IPS DF 6.9 (cell line): ENCODE data around the gene GPR83.
A peak's percentile ranks its signal among the peaks of the same experiment; 100 is the strongest.
"Not testable (repeated sequence)": the region's sequence is repeated elsewhere in the genome, so short reads cannot be mapped to it uniquely, and the experiment has no call there.

Source experiments
- DNase-seq: peaks from one replicate; pipeline ENCODE4 v3.0.0-alpha.2; 2013; ENCODE audit warnings: low read depth, low spot score
- H3K27ac ChIP-seq: one replicate; pipeline ENCODE4 v1.5.1; 2013; ENCODE audit warnings: low read length, control low read depth
- H3K27me3 ChIP-seq: 2 replicates; pipeline ENCODE4 v1.6.1; 2013; ENCODE audit warnings: mild to moderate bottlenecking, low read length; ENCODE audit not compliant: control insufficient read depth, insufficient read depth
- H3K36me3 ChIP-seq: 2 replicates; pipeline ENCODE4 v1.6.1; 2013; ENCODE audit warnings: low read length; ENCODE audit not compliant: control insufficient read depth, insufficient read depth
- H3K4me1 ChIP-seq: 2 replicates; pipeline ENCODE4 v1.6.1; 2013; ENCODE audit warnings: low read length; ENCODE audit not compliant: control insufficient read depth, insufficient read depth
- H3K4me3 ChIP-seq: 2 replicates; pipeline ENCODE4 v1.5.1; 2013; ENCODE audit warnings: mild to moderate bottlenecking, low read length
- H3K9me3 ChIP-seq: 2 replicates; pipeline ENCODE4 v1.6.1; 2013; ENCODE audit warnings: low read length, inconsistent platforms; ENCODE audit not compliant: control insufficient read depth, insufficient read depth
- WGBS: extraction: QIAGEN DNeasy Blood & Tissue Kit; methylation state at CpG from one replicate; pipeline ENCODE4 v1.1.7; 2013; ENCODE audit warnings: mixed read lengths, missing lambda C conversion rate; ENCODE audit not compliant: insufficient read length, insufficient coverage; 5-methylcytosine and 5-hydroxymethylcytosine counted together

The GPR83 gene

DNA sequence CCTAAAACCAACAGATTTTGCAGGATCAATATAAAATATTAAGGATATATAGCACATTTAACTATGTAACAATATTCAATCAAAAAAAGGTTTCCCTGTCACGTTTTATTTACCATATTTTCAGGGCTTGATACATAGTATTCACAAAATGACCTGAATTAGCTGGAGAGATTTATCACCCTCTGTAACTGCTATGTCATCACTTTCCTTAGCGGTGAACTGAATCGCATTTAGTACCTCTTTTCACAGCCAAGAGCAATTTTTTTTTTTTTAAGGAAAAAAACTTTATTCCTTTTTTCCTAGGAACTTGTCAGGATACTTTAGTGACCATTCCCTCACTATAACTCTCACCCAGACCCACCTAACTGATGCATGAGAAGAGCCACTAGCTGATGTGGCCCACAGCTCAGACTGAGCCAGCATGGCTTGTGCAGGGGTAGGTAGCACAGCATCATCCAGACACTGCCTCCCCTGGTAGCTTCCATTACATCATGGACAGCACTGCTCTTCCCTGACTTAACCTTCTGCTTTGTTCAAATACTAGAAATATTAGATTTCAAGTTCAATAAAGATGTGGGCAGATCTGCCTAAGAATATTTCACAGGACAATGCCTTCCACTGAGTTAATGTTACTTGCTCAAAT is 17.0 kb upstream of the GPR83 start:
- Histone ChIP-seq H3K4me3 (no peak overlapping the region), H3K9me3 (no peaks in the 10 kb centered on the region), H3K27me3 (no peaks in the 10 kb centered on the region), H3K27ac (no peak overlapping the region), H3K36me3 (peaks cover 3% of the 10 kb centered on the region; the same call in 1 of the 2 replicates), H3K4me1 (no peaks in the 10 kb centered on the region)
- WGBS: no CpG with 5 or more reads among the region's 3 CpGs
- DNase-seq: no peak

- no CpG with 5 or more reads among the region's 4 CpGs for WGBS
- Histone ChIP-seq H3K4me3 (no peak overlapping the region), H3K27ac (no peak overlapping the region), H3K4me1 (no peaks in the 10 kb centered on the region), H3K36me3 (no peaks in the 10 kb centered on the region), H3K27me3 (no peaks in the 10 kb centered on the region), H3K9me3 (no peaks in the 10 kb centered on the region)
- no peak for DNase-seq
Measured at GRCh38 chr11:94417386-94417987, 16.3 kb upstream of the GPR83 start.

DNA sequence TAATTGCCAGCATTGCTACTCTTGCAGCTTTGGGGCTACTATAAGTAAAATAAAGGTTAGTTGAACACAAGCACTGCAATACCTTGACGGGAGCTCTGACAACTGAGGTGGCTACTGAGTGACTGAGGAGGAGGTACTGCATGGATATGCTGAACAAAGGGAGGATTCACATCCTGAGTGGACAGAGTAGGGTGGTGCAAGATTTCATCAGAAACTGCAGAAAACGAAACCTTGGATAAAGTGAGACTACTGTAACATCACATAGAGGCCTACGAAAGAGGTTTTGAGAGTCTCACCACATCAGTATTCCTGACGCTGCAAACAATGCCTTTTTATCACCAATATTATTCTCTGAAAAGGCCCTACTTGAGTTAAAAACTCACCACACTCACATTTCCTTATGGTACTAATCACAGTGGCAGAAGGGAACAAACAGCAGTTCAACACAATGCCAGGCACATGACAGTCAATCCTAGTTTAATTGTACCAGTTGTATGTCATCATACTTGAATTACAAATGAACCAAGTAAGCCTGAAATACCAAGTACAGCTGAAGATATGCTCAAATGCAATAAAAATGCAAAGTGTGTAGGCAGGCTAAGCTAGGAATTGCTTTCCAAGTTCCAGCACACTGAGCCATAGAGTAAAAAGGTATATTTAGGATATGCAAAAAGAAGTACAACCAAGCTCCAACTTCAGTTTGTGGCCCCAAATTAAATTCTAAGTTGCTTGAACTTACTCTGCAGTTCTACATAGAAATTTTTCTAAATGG is 4.0 kb upstream of the GPR83 start:
- DNase-seq: no peak
- Histone ChIP-seq H3K4me1 (peaks cover 1% of the 10 kb centered on the region; the same call in 1 of the 2 replicates), H3K27me3 (peaks cover 11% of the 10 kb centered on the region), H3K4me3 (no peak overlapping the region), H3K27ac (no peak overlapping the region), H3K36me3 (no peaks in the 10 kb centered on the region), H3K9me3 (no peaks in the 10 kb centered on the region)
- no CpG with 5 or more reads among the region's 4 CpGs for WGBS

DNA sequence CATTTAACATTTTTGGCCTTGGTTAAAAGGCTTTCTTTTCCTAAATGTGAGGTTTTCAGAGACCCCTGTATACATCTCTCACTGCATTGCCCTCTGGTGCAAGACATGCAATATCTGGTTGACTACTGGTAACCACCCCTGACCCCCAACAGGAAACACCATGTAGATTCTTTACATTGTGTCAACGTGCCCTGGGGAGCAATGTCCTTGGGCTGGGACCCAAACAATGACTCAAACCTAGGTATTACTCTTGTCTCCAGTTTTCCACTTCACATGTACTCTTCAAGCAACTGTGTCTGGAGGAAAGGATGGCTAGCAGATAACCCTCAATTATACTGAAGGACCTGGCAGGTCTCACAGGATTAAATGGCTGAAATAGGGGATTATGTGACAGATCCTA is 1.1 kb upstream of the GPR83 start:
- Histone ChIP-seq H3K4me1 (peaks cover 1% of the 10 kb centered on the region; the same call in 1 of the 2 replicates), H3K9me3 (no peaks in the 10 kb centered on the region), H3K4me3 (no peak overlapping the region), H3K36me3 (no peaks in the 10 kb centered on the region), H3K27me3 (peaks cover 18% of the 10 kb centered on the region), H3K27ac (no peak overlapping the region)
- no CpG with 5 or more reads among the region's 1 CpG for WGBS
- DNase-seq: no peak

DNA sequence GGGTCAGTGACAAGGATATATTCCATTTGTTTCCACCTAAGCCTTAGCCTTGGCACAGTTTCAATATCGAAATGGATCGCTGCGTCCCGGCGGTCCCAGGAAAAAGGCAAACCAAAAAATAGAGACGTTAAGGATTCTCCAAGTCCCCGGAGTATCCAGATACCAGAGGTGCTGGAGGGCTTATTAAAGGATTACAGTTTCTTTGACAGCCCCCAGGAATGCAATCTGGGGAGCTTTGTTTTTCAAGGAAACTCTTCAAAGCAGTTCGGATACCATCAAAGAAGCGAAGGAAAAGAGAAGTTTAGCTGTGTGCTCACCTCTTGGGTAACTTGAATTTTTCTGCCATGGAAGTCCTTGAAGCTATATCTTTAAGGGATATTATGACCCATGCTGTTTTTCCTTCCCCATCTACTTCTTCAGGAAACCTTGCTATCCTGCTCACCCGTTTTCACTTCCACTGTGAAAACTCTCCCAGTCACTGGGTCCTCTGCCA is 600 bp upstream of the GPR83 start:
- peak overlapping the region; percentile 39; the same call in 1 of the 2 replicates for H3K4me3 ChIP-seq
- no peak for DNase-seq
- WGBS: no CpG with 5 or more reads among the region's 10 CpGs

GRCh38 chr11:94400457-94400838 is 771 bp downstream of the GPR83 start:
- Histone ChIP-seq H3K4me1 (peaks cover 1% of the 10 kb centered on the region; the same call in 1 of the 2 replicates), H3K36me3 (no peaks in the 10 kb centered on the region), H3K27me3 (peaks cover 18% of the 10 kb centered on the region), H3K9me3 (no peaks in the 10 kb centered on the region), H3K4me3 (no peak overlapping the region; the same call in 1 of the 2 replicates), H3K27ac (no peak overlapping the region)
- DNase-seq: no peak
- no CpG with 5 or more reads among the region's 4 CpGs for WGBS

More for the DNA sequence above, 600 bp upstream of the GPR83 start:
- peaks cover 1% of the 10 kb centered on the region; the same call in 1 of the 2 replicates for H3K4me1 ChIP-seq
- H3K36me3 ChIP-seq: no peaks in the 10 kb centered on the region
- no peak overlapping the region for H3K27ac ChIP-seq
- peaks cover 18% of the 10 kb centered on the region for H3K27me3 ChIP-seq
- no peaks in the 10 kb centered on the region for H3K9me3 ChIP-seq

- WGBS: no CpG with 5 or more reads among the region's 4 CpGs
- Histone ChIP-seq H3K9me3 (no peaks in the 10 kb centered on the region), H3K27me3 (peaks cover 18% of the 10 kb centered on the region), H3K36me3 (no peaks in the 10 kb centered on the region), H3K4me3 (no peak overlapping the region), H3K4me1 (peaks cover 1% of the 10 kb centered on the region; the same call in 1 of the 2 replicates), H3K27ac (no peak overlapping the region)
- no peak for DNase-seq
Measured at GRCh38 chr11:94400050-94400449, 1.2 kb downstream of the GPR83 start.

DNA sequence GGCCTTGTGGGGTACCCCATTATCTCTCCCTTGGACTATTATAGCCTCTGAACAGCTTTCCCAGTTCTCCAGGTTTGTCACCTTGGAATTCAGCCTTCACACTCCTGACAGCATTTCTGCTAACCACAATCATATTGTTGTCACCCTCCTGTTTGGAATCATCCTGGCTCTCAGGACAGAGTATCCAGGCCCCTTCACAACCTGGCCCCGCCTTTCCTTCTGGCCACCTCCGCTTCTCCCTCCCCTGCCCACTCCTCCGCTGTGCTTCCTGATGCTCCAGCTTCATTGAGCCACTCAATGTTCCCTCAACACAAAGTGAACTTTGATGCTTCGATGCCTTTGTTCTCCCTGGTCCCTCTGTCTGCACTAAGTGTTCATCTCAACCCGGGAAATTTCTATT is 3.1 kb downstream of the GPR83 start:
- no peak overlapping the region for H3K4me3 ChIP-seq
- H3K9me3 ChIP-seq: no peaks in the 10 kb centered on the region
- no CpG with 5 or more reads among the region's 5 CpGs for WGBS
- H3K27me3 ChIP-seq: peaks cover 18% of the 10 kb centered on the region
- DNase-seq: no peak
- no peaks in the 10 kb centered on the region for H3K36me3 ChIP-seq
- H3K4me1 ChIP-seq: peaks cover 1% of the 10 kb centered on the region; the same call in 1 of the 2 replicates
- H3K27ac ChIP-seq: no peak overlapping the region

- no peaks in the 10 kb centered on the region for H3K4me1 ChIP-seq
- WGBS: no CpG with 5 or more reads among the region's 5 CpGs
Measured at GRCh38 chr11:94396282-94396681, 4.9 kb downstream of the GPR83 start.

GRCh38 chr11:94391937-94392336 is 9.3 kb downstream of the GPR83 start:
- WGBS: no CpG with 5 or more reads among the region's 4 CpGs
- H3K27me3 ChIP-seq: not testable (repeated sequence)

More at GRCh38 chr11:94396282-94396681, 4.9 kb downstream of the GPR83 start:
- Histone ChIP-seq H3K9me3 (no peaks in the 10 kb centered on the region), H3K4me3 (no peak overlapping the region), H3K27me3 (peaks cover 12% of the 10 kb centered on the region; the same call in 1 of the 2 replicates), H3K27ac (no peak overlapping the region), H3K36me3 (no peaks in the 10 kb centered on the region)
- no peak for DNase-seq

More at GRCh38 chr11:94391937-94392336, 9.3 kb downstream of the GPR83 start:
- not testable (repeated sequence) for DNase-seq, H3K27ac ChIP-seq, H3K36me3 ChIP-seq, H3K9me3 ChIP-seq, H3K4me3 ChIP-seq, H3K4me1 ChIP-seq
